ENCODE measurements around the gene IFT122.

DNA sequence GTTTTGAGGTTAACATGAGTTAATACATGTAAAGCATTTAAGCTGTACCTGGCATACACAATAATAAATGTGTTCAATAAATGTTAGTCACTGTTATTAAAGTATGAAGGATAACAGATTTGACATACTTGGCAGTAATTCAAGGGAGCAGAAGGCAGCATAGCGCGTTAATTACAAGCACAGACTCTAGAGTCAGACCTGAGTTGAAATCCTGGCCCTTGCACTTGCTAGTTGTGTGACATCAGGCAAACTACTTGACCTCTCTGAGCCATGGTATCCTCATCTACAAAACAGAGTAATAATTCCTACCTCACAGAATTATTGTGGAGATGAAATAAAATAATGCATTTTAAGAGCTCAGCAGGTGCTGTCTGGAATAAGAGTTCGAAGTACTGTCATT is 5.4 kb downstream of the IFT122 start:
- TF ChIP-seq CTCF (IDR thresholded peaks at IDR 0.05) (no peak), POLR2A (IDR thresholded peaks at IDR 0.05) (no peak)

Measured in testis (tissue), 2 donors.